ENCODE data around the gene HJURP. TPM values are rescaled to one million over a fixed set of nuclear protein-coding genes. Genes with fewer than 3 reads are reported as not detected.

Gene HJURP
- total RNA-seq, 4 donors from 2014 or later = 5.1 to 8.5 (median 5.8) TPM

DNA sequence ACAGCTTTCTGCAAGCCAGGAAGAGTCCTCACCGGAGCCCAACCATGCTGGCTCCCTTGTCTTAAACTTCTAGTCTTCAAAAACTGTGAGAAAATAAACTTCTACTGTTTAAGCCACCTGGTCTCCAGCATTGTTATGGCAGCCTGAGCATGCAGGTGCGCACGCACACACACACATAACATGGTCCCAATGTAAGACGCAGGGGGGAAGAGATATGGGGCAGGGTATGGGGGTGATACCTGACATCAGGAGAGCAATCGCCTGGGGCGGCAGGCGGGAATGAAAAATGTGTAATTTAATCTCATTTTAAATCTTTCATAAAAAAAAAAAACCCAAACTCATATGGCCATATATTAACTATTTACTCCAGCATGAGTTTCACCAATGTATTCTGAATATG, 18.0 kb downstream of the HJURP start:
- intact Hi-C loops (cut with DNase I) = no loop called here
- Histone ChIP-seq H3K4me3 (no peak overlapping the region), H3K4me1 (peaks cover 0 to 9% (median 0%) of the 10 kb centered on the region in 3 donors), H3K36me3 (peaks cover 0 to 21% (median 0%) of the 10 kb centered on the region in 3 donors), H3K9me3 (no peaks in the 10 kb centered on the region), H3K27ac (no peak overlapping the region), H3K27me3 (no peaks in the 10 kb centered on the region)
- DNase-seq = no peak
- 97 to 99% methylated on average over 6 to 7 of the region's 7 CpGs for WGBS, 2 donors
- TF ChIP-seq POLR2A (IDR thresholded peaks at IDR 0.05) = no peak
- TF ChIP-seq, protein P1, sequence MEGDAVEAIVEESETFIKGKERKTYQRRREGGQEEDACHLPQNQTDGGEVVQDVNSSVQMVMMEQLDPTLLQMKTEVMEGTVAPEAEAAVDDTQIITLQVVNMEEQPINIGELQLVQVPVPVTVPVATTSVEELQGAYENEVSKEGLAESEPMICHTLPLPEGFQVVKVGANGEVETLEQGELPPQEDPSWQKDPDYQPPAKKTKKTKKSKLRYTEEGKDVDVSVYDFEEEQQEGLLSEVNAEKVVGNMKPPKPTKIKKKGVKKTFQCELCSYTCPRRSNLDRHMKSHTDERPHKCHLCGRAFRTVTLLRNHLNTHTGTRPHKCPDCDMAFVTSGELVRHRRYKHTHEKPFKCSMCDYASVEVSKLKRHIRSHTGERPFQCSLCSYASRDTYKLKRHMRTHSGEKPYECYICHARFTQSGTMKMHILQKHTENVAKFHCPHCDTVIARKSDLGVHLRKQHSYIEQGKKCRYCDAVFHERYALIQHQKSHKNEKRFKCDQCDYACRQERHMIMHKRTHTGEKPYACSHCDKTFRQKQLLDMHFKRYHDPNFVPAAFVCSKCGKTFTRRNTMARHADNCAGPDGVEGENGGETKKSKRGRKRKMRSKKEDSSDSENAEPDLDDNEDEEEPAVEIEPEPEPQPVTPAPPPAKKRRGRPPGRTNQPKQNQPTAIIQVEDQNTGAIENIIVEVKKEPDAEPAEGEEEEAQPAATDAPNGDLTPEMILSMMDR (IDR thresholded peaks at IDR 0.05) = no peak

DNA sequence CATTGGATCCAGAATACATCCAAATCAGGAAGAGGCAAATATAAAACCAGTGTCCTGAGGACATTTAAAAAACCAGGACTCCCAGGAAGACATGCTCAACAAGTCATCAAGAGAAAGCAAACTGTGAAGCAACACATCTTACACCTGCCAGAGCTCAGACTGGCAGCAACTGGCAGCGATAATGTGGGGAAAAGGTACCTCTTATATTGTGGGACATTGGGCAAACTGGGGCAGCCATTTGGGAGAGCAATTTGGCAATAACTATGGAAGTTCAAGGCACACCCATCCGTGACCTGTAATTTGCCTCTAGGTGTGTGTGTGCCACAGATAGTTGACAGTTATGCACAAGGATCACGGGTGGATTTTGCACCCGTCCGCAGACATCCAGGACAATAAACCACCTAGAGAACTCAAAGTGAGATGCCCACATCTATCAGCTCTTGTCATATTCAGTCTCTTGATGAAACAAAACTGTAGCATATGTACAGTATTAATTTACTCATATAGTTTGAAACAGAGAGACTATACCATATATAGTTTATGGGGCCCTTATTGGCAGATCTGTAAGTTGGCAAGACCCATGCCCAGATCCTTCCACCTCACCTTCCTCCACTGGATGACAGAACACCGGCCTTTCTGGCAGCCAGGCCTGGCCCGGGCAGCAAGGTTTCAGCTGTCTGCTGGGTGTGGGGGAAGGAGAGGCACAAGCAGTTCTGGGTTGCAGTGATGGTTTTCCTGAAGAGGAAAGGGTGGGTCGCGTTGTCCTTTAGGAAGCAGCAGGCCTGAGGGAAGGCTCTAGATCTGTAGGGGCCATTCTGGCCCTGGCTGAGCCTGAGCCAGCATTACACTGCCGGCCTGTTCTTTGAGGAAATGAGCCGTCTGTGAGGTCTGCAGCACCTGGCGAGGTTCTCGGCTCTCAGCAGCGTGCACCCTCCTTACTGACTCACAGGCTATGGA, 18.8 kb downstream of the HJURP start:
- DNase-seq = no peak
- Histone ChIP-seq H3K27ac (no peak overlapping the region), H3K36me3 (peaks cover 0 to 13% (median 0%) of the 10 kb centered on the region in 3 donors), H3K27me3 (no peaks in the 10 kb centered on the region), H3K4me1 (peaks cover 0 to 17% (median 5%) of the 10 kb centered on the region in 3 donors), H3K4me3 (no peak overlapping the region), H3K9me3 (no peaks in the 10 kb centered on the region)
- intact Hi-C loops (cut with DNase I) = no loop called here
- TF ChIP-seq POLR2A (IDR thresholded peaks at IDR 0.05) = no peak
- TF ChIP-seq, protein P1 (IDR thresholded peaks at IDR 0.05) = no peak
- 88 to 89% methylated on average over 8 to 14 of the region's 14 CpGs for WGBS, 2 donors

GRCh38 chr2:233833345-233833744, 21.0 kb downstream of the HJURP start:
- 68 to 77% methylated on average over 9 of the region's 10 CpGs for WGBS, 2 donors
- intact Hi-C loops (cut with DNase I) = loop anchor here (5.0 kb wide), 1 partner anchor 381 kb away; no protein-coding TSS in a partner anchor

GRCh38 chr2:233832869-233833311, 21.4 kb downstream of the HJURP start:
- peaks cover 0 to 24% (median 5%) of the 10 kb centered on the region in 3 donors for H3K4me1 ChIP-seq
- no peak for DNase-seq
- 40 to 91% methylated on average over 2 to 7 of the region's 7 CpGs for WGBS, 2 donors
- no peak overlapping the region for H3K4me3 ChIP-seq
- TF ChIP-seq POLR2A (IDR thresholded peaks at IDR 0.05) = no peak
- TF ChIP-seq, protein P1 (IDR thresholded peaks at IDR 0.05) = peak in 5 of 6 experiments; percentile 29 to 50 (median 38)
- intact Hi-C loops (cut with DNase I) = loop anchor here (5.0 kb wide), 1 partner anchor 381 kb away; no protein-coding TSS in a partner anchor
- no peak overlapping the region for H3K27ac ChIP-seq
- H3K27me3 ChIP-seq = no peaks in the 10 kb centered on the region
- no peaks in the 10 kb centered on the region for H3K36me3 ChIP-seq
- no peaks in the 10 kb centered on the region for H3K9me3 ChIP-seq

More at GRCh38 chr2:233833345-233833744, 21.0 kb downstream of the HJURP start:
- DNase-seq = no peak
- TF ChIP-seq POLR2A (IDR thresholded peaks at IDR 0.05) = no peak
- TF ChIP-seq, protein P1 (IDR thresholded peaks at IDR 0.05) = no peak
- Histone ChIP-seq H3K4me3 (no peak overlapping the region), H3K36me3 (no peaks in the 10 kb centered on the region), H3K27me3 (no peaks in the 10 kb centered on the region), H3K4me1 (peaks cover 0 to 23% (median 5%) of the 10 kb centered on the region in 3 donors), H3K27ac (no peak overlapping the region), H3K9me3 (no peaks in the 10 kb centered on the region)

- Histone ChIP-seq H3K9me3 (no peaks in the 10 kb centered on the region), H3K27me3 (no peaks in the 10 kb centered on the region), H3K4me3 (no peak overlapping the region), H3K27ac (no peak overlapping the region), H3K36me3 (no peaks in the 10 kb centered on the region), H3K4me1 (peaks cover 0 to 24% (median 5%) of the 10 kb centered on the region in 3 donors)
- DNase-seq = no peak
- 45 to 56% methylated on average over 8 of the region's 9 CpGs for WGBS, 2 donors
- intact Hi-C loops (cut with DNase I) = loop anchor here (5.0 kb wide), 1 partner anchor 380 kb away; no protein-coding TSS in a partner anchor
- no peak for TF ChIP-seq POLR2A (IDR thresholded peaks at IDR 0.05)
- TF ChIP-seq, protein P1 (IDR thresholded peaks at IDR 0.05) = no peak
Observed at GRCh38 chr2:233832414-233832813, 21.9 kb downstream of the HJURP start.
